Natural killer cell treated with Interleukin-12 subunit alpha and Interleukin-12 subunit beta and Interleukin-15 and Interleukin-18, amount 100 ng/mL, for 72 hours (primary cell): Measurements from ENCODE around the gene HELZ2. TPM values are rescaled to one million over a fixed set of nuclear protein-coding genes. Genes with fewer than 3 reads are reported as not detected.
"Not testable (repeated sequence)": the region's sequence is repeated elsewhere in the genome, so short reads cannot be mapped to it uniquely, and the experiment has no call there.

Experiments
- ATAC-seq, 2 donors: fragments of 150-1000 bp; cut with Tn5 transposase in 1 of 2; sonication (Bioruptor Pico), chemical (Tn5 transposase) in 1 of 2; 2 replicates each; pipeline ENCODE4 v1.10.0; 2021
- DNase-seq: peaks from one replicate; pipeline ENCODE4 v3.0.0; 2022; ENCODE audit warnings: low spot score
- H3K27ac Mint-ChIP-seq, 2 donors: 1 replicate in 1 of 2; 2 replicates in 1 of 2; pipeline ENCODE4 v1.8.0; 2022; ENCODE audit warnings: mixed read lengths in 2 of 2, mild to moderate bottlenecking in 1 of 2, moderate library complexity in 1 of 2
- H3K27me3 Mint-ChIP-seq, 2 donors: 1 replicate in 1 of 2; 2 replicates in 1 of 2; pipeline ENCODE4 v1.8.0; 2022; ENCODE audit warnings: mixed read lengths in 2 of 2
- H3K36me3 Mint-ChIP-seq: one replicate; pipeline ENCODE4 v1.8.0; 2022; ENCODE audit warnings: mixed read lengths
- H3K4me1 Mint-ChIP-seq, 2 donors: 1 replicate in 1 of 2; 2 replicates in 1 of 2; pipeline ENCODE4 v1.8.0; 2022; ENCODE audit warnings: low read depth in 2 of 2, mixed read lengths in 2 of 2, mild to moderate bottlenecking in 1 of 2
- H3K4me3 Mint-ChIP-seq: one replicate; pipeline ENCODE4 v1.8.0; 2022; ENCODE audit warnings: mixed read lengths
- H3K9me3 Mint-ChIP-seq: 2 replicates; pipeline ENCODE4 v1.8.0; 2022; ENCODE audit warnings: mixed read lengths
- total RNA-seq, 2 donors: library from RNA; stranded (reverse); gene quantifications; one replicate each; pipeline ENCODE4 v1.2.3, GENCODE V29; 2022

Gene HELZ2
- total RNA-seq, 2 donors from 2014 or later: 19.6 to 27.6 TPM

DNA sequence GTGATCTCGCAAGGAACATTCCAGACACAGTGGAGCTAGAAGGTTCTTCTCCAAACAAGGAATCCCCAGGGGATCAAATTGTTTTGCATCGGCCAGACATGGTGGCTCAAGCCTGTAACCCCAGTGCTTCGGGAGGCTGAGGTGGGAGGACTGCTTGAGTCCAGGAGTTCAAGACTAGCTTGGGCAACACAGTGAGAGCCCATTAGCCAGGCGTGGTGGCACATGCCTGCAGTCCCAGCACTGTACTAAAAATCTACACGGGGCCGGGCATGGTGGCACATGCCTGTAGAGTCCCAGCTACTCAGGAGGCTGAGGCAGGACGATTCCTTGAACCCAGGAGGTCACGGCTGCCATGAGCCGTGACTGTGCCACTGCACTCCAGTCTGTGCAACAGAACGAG is 37.6 kb upstream of the HELZ2 start:
- no peaks in the 10 kb centered on the region for H3K9me3 Mint-ChIP-seq
- peaks cover 12% of the 10 kb centered on the region for H3K36me3 Mint-ChIP-seq
- DNase-seq (no peak), ATAC-seq (no peak)
- no peaks in the 10 kb centered on the region for H3K27me3 Mint-ChIP-seq
- H3K4me3 Mint-ChIP-seq: no peak overlapping the region
- peaks cover 5% of the 10 kb centered on the region in 2 donors for H3K4me1 Mint-ChIP-seq
- no peak overlapping the region for H3K27ac Mint-ChIP-seq

DNA sequence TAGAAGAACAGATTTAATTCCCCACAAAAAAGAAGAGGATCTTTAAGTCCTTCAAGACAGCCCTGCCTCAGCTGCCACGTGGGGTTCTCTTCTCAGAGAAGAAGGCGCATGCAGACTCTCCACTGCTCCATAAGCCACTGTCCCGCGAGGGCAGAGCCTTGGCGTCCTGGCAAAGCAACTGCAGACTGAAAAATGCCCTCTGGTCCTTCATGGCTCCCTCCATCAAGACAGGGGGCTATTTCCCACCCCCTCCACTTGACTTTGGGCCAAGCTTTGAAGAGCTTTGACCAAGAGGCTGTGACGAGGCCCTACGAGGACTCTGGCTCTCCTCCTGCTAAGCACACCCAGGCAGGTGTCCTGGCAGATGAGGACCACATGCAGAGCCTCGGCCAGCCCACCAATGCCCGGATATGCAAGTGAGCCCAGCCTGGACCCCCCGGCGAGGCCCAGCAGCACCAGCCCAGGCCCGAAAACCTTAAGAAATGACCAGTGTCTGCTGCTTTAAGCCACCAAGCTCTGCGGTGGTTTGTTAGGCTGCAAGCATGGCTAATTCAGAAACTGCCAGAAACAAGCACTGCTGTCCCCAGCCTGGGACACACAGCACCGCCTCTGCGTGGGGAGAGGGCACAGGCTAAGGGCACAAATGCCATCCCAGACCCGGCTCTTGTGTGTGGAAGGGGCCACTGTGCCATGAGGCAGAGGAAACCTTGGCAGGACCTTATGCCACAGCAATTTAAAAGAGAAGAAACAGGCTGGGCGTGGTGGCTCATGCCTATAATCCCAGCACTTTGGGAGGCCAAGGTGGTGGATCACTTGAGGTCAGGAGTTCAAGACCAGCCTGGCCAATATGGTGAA is 36.8 kb upstream of the HELZ2 start:
- H3K9me3 Mint-ChIP-seq: no peaks in the 10 kb centered on the region
- H3K27me3 Mint-ChIP-seq: no peaks in the 10 kb centered on the region
- no peak overlapping the region for H3K27ac Mint-ChIP-seq
- H3K4me3 Mint-ChIP-seq: no peak overlapping the region
- peaks cover 12% of the 10 kb centered on the region for H3K36me3 Mint-ChIP-seq
- DNase-seq (no peak), ATAC-seq (no peak)
- H3K4me1 Mint-ChIP-seq: peaks cover 5 to 7% of the 10 kb centered on the region in 2 donors

DNA sequence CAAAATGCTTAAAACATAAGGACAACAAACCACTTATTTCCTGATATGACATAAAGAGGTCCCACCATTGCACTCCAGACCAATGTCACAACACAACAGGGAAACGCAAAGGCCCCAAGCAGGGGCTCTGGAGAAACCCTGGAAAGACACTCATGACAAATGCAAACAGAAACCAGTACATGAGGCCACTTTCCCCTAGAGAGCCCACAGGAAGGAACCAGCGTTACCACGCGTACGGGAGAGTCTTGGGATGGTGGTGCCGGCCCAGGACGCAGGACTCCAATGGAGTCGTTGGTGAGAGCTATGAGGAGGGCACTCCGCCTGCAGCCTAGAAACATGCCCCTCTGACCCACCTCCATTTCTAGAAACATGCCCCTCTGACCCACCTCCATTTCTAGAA is 32.6 kb upstream of the HELZ2 start:
- H3K36me3 Mint-ChIP-seq: peaks cover 7% of the 10 kb centered on the region

DNA sequence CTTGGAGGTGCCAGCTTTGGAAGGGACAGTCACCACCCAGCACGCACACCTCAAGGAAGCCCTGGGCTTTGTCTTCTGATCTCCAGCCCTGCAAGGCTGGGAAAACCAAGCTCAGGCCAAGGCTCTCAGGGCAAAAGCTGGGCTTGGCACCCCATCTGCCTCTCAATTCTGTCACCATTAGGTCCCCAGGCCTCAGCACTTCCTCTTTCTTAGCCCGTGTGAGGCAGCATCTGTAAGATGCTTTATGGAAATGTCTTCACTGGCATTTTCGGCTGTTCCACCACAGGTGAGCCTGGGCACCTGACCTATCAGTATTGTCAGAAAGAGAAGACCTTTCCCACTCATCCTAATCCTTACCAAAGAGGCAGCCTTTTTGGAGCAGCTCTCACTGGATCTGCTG is 28.3 kb upstream of the HELZ2 start:
- Mint-ChIP-seq H3K36me3 (peaks cover 15% of the 10 kb centered on the region), H3K9me3 (no peaks in the 10 kb centered on the region), H3K4me1 (peaks cover 6 to 11% of the 10 kb centered on the region in 2 donors), H3K27me3 (no peaks in the 10 kb centered on the region), H3K27ac (no peak overlapping the region), H3K4me3 (no peak overlapping the region)
- ATAC-seq (no peak), DNase-seq (no peak)

More for the DNA sequence above, 32.6 kb upstream of the HELZ2 start:
- no peak overlapping the region for H3K4me3 Mint-ChIP-seq
- ATAC-seq (no peak), DNase-seq (no peak)
- H3K27ac Mint-ChIP-seq: no peak overlapping the region
- H3K4me1 Mint-ChIP-seq: peaks cover 6 to 8% of the 10 kb centered on the region in 2 donors
- H3K27me3 Mint-ChIP-seq: no peaks in the 10 kb centered on the region
- H3K9me3 Mint-ChIP-seq: no peaks in the 10 kb centered on the region

DNA sequence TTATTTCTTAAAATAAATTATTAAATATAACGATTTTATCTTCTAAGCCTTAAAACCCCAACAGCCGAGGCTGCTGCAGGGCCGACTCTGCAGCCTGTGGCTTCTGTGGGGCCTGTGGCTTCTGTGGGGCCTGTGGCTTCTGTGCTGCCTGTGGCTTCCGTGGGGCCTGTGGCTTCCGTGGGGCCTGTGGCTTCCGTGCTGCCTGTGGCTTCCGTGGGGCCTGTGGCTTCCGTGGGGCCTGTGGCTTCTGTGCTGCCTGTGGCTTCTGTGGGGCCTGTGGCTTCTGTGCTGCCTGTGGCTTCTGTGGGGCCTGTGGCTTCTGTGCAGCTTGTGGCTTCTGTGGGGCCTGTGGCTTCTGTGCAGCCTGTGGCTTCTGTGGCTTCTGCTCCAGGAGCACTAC is 27.6 kb upstream of the HELZ2 start:
- ATAC-seq, H3K27me3 Mint-ChIP-seq, H3K9me3 Mint-ChIP-seq, H3K27ac Mint-ChIP-seq, H3K4me3 Mint-ChIP-seq, DNase-seq: not testable (repeated sequence)
- H3K4me1 Mint-ChIP-seq: peaks cover 6 to 11% of the 10 kb centered on the region in 2 donors
- H3K36me3 Mint-ChIP-seq: peaks cover 15% of the 10 kb centered on the region

DNA sequence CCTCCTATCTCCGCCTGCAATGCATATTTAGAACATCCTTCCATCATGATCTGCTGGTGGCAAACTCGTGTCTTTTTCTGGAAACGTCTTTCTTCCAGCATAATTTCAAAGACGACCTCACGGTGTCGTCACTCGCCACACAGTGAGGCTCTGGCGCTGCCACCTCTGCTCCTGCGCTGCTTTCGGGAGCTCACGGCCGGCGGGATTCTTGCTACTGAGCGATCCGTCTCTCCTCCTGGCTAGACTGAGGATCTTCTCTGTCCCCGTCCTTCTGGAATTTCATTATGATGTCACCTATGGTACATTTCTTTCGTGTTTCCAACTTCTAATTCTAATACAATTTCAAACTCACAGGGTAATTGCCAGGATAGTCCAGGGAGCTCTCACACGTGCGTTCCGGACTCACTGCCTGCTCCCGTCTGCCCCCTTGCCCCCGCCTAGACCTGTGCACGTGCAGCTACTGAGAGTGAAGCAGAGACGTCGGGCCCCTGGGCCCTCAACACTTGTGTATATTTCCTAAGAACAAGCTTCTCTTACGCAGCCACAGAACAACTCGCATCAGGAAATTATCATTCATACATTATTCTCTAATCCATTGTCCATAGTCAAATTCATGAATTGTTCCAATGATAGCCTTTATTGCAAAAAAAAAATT is 25.5 kb upstream of the HELZ2 start:
- Mint-ChIP-seq H3K27me3 (no peaks in the 10 kb centered on the region), H3K36me3 (peaks cover 15% of the 10 kb centered on the region), H3K4me3 (no peak overlapping the region), H3K4me1 (peaks cover 6 to 8% of the 10 kb centered on the region in 2 donors), H3K9me3 (no peaks in the 10 kb centered on the region), H3K27ac (no peak overlapping the region)
- no peak for DNase-seq
- ATAC-seq: no peak

DNA sequence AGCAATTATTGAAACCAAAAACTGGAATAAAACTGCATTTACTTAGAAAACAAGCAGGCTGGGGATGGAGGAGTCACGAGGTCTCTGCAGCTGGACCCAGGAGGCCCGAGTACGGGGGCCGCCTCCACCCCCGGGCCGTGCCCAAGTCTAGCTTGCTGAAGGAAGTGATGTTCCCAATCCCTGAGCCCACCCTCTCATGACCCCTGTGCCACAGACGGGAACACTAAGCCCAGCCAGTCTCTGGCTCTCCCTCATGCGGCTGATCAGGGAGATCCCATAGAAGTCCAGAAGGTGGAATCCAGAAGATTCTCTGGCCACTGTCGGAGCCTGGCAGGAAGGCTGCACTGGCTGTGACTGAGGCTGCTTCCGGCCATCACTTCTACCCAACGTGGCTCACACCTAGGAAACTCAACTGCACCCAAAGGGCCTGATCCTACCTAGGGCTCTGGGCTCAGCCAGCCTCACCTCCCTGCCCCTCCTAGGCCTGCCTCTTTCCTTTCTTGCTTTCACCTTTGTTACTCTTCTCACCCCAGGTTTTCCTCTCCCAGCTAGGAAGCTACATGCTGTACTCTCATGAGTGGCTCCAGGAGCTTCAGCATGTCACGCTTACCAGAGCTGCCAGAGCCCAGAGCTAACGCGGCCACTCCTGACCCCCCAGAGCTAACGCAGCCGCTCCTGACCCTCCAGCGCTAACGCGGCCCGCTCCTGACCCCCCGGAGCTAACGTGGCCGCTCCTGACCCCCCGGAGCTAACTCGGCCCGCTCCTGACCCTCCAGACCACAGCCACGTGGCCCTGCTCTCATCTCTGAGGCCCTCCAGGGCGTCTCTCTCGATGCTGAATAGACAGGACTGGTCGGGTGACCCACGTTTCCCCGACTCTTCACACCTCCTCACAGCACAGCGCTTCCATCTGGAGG is 24.7 kb upstream of the HELZ2 start:
- peaks cover 6 to 8% of the 10 kb centered on the region in 2 donors for H3K4me1 Mint-ChIP-seq
- no peaks in the 10 kb centered on the region for H3K27me3 Mint-ChIP-seq
- peaks cover 15% of the 10 kb centered on the region for H3K36me3 Mint-ChIP-seq
- ATAC-seq (no peak), DNase-seq (no peak)
- no peak overlapping the region for H3K4me3 Mint-ChIP-seq
- no peaks in the 10 kb centered on the region for H3K9me3 Mint-ChIP-seq
- no peak overlapping the region for H3K27ac Mint-ChIP-seq

DNA sequence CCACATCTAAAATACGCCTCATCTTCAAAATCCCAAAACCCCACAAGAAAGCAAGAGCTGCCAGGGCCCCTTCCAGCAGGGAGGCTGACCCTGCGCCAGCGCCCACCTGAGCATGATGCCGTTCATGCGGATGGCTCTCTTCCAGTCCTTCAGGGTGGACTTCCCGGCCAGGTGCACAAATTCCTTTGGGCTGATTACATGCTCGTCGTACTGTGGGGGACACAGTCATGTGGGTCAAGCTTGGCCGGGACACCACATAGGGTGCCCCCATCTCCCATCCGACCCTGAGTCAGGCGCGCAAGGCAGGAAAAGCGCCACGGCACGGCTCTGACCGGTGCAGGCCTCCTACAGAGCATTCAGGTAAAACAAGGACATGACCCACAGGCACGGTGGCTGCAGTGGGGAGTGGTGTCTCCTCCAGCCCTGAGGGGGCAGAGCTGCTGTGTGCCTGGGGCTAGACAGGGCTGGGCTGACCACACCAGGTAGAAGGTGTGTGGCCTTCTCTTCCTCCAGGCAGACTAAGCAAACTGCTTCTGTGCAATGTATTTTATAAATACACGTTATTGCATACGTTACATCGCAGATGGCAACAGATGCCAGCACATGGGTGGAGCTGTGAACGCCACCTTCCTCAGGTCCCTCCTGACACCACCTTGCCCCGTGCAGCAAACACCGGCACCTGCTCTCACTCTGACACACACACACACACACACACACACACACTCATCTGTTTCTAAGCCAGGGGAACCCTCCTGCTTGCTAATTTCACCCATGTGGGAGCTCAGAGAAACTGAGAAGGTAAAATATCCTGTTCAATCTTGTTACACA is 23.8 kb upstream of the HELZ2 start:
- Mint-ChIP-seq H3K27me3 (no peaks in the 10 kb centered on the region), H3K9me3 (no peaks in the 10 kb centered on the region), H3K27ac (no peak overlapping the region), H3K36me3 (peaks cover 11% of the 10 kb centered on the region), H3K4me1 (peaks cover 2 to 6% of the 10 kb centered on the region in 2 donors), H3K4me3 (no peak overlapping the region)
- ATAC-seq: no peak
- DNase-seq: no peak

DNA sequence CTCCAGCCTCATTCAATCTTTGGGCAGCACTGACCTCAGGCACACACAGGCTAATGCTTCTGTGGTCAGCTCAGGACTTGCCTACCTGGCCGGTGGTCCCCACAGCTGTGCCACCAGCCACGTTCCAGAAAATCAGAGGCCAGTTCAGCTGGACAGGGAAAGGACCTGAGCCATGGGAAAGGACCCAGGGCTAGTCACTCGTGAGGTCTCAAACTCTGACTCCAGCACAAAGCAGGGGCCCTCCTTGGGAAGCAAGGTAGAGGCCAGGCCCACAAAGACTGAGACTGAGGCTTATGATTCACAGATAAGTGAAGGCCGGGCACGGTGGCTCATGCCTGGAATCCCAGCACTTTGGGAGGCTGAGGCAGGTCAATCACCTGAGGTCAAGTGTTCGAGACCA is 22.4 kb upstream of the HELZ2 start:
- Mint-ChIP-seq H3K4me1 (peaks cover 0 to 3% of the 10 kb centered on the region in 2 donors), H3K36me3 (peaks cover 8% of the 10 kb centered on the region), H3K9me3 (no peaks in the 10 kb centered on the region), H3K27me3 (no peaks in the 10 kb centered on the region), H3K4me3 (no peak overlapping the region), H3K27ac (no peak overlapping the region)
- ATAC-seq (no peak), DNase-seq (no peak)

DNA sequence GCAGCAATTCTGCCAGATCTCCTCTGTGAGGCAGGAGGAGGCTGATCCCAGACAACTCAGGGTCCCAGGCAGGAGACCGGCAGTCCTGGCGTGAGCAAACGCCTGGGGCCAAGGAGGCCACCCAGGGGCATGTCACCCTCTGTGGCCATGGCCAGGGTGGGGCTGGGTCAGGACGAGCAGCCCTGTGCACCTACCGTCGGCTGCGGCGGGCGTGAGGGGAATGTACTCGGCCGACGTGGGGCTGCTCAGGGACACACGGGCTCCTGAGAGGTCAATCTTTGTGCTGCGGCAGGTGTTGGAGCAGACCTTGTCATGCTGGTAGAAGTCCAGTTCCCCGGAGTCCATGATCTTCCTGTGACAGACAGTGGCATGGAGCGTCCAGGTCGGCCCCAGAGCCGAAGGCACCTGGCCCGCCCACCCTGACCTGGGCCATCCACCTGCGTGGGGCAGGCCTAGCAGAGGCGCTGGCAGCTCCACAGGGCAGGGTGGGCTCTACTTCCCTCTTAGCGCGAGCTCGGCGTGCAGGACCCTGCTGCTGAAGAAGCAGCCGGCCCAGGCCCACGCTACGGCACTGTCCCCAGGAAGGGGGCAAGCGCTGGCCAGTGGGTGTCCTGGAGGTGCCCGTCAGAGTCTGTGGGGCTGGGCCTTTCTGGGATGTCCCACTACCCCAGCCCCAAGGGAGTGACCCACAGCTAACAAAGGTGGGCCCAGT is 21.5 kb upstream of the HELZ2 start:
- DNase-seq (no peak), ATAC-seq (peak in 1 of 2 donors; percentile 28)
- H3K27me3 Mint-ChIP-seq: no peaks in the 10 kb centered on the region
- no peaks in the 10 kb centered on the region for H3K9me3 Mint-ChIP-seq
- no peak overlapping the region for H3K4me3 Mint-ChIP-seq
- H3K27ac Mint-ChIP-seq: no peak overlapping the region
- peaks cover 0 to 3% of the 10 kb centered on the region in 2 donors for H3K4me1 Mint-ChIP-seq
- H3K36me3 Mint-ChIP-seq: peaks cover 8% of the 10 kb centered on the region

DNA sequence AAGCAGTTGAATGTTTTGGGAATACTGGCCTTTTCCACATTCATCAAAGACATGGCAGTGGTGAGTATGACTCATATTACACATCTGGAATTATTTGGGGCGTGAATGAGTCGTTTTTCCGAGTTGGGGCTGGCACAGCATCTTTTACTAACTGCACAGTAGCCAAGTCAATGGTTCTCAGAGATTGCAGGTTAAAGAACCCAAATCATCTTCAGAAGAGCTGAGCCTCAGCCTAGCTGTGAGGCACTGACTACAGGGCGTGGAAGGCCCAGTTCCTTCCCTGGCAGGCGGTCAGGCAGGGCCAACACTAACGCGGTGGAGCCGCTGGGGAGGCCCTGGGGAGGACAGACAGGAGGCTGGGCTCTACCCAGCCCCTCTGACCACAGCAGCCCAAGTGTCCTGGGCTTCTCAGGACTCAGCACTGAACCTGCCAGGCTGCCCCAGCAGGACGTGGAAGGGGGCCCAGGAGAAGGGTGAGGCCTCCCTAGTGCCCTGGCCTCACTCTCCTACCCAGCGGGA is 20.1 kb upstream of the HELZ2 start:
- Mint-ChIP-seq H3K27ac (no peak overlapping the region), H3K27me3 (no peaks in the 10 kb centered on the region), H3K4me1 (no peaks in the 10 kb centered on the region), H3K36me3 (peaks cover 1% of the 10 kb centered on the region), H3K9me3 (no peaks in the 10 kb centered on the region), H3K4me3 (no peak overlapping the region)
- no peak for ATAC-seq
- no peak for DNase-seq

DNA sequence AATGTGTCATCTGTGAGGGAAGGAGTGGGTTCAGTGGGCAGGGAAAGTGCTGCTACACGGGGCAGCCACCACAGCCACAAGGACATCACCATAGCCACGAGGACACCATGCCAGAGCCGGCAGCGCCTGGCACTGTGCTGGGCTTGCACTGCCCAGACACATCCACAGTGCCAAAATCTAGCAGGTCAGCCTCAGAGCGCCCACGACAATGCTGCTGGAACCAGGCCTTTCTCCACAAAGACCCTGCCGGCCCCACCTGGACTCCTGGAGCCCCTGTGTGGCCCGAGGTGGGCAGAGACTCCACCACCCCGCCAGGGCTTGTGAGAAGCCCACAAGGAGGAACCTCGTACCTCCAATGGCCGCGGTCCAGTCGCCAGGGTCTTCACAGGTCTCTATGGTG is 18.6 kb upstream of the HELZ2 start:
- no peaks in the 10 kb centered on the region for H3K4me1 Mint-ChIP-seq
- H3K9me3 Mint-ChIP-seq: no peaks in the 10 kb centered on the region
- no peaks in the 10 kb centered on the region for H3K27me3 Mint-ChIP-seq
- no peak for ATAC-seq
- H3K27ac Mint-ChIP-seq: no peak overlapping the region
- H3K4me3 Mint-ChIP-seq: no peak overlapping the region
- DNase-seq: no peak
- no peaks in the 10 kb centered on the region for H3K36me3 Mint-ChIP-seq
